HepG2 (cell line): ENCODE measurements around the gene NFIC. TPM values are rescaled to one million over a fixed set of nuclear protein-coding genes. Genes with fewer than 3 reads are reported as not detected.

Experiments used
- FOSL2 ChIP-seq: sonication (generic); formaldehyde crosslinking; IDR thresholded peaks from 2 replicates; pipeline ENCODE4 v1.4.0; 2020; ENCODE audit warnings: missing genetic modification reagents
- HMG20B ChIP-seq: conservative IDR thresholded peaks from 2 replicates; pipeline ENCODE4 v1.6.1; 2016; ENCODE audit warnings: missing genetic modification reagents, missing compliant biosample characterization
- JDP2 ChIP-seq: sonication (generic); formaldehyde crosslinking; IDR thresholded peaks from 2 replicates; pipeline ENCODE4 v1.8.1; 2022; ENCODE audit warnings: missing genetic modification reagents, borderline replicate concordance
- KIAA2018 ChIP-seq: sonication (generic); formaldehyde crosslinking; IDR thresholded peaks from 2 replicates; pipeline ENCODE4 v1.5.0; 2020; ENCODE audit warnings: mild to moderate bottlenecking, missing genetic modification reagents, borderline replicate concordance
- NRL ChIP-seq: sonication (generic); formaldehyde crosslinking; IDR thresholded peaks from 2 replicates; pipeline ENCODE4 v1.5.0; 2020; ENCODE audit warnings: missing genetic modification reagents, mild to moderate bottlenecking, moderate library complexity, borderline replicate concordance
- PCBP2 ChIP-seq: fragments of 200-400 bp; formaldehyde crosslinking; optimal IDR thresholded peaks from 2 replicates; pipeline ENCODE3; 2018; ENCODE audit warnings: low read length, low read depth; ENCODE audit not compliant: poor library complexity, severe bottlenecking
- PPARG ChIP-seq: conservative IDR thresholded peaks from 2 replicates; pipeline ENCODE4 v1.6.1; 2016; ENCODE audit warnings: missing biosample characterization, missing genetic modification reagents
- RFX1 ChIP-seq: fragments of 450-650 bp; IDR thresholded peaks from 2 replicates; pipeline ENCODE4 v1.6.1; 2017
- TCF12 ChIP-seq, 2 experiments: fragments of 450-650 bp in 1 of 2; sonication (generic) in 1 of 2; formaldehyde crosslinking in 1 of 2; IDR thresholded peaks; 2 replicates each; pipeline versions ENCODE4 v1.6.1 to v1.8.0; 2017 to 2022; ENCODE audit warnings: antibody characterized with exemption in 1 of 2, mild to moderate bottlenecking in 1 of 2, missing genetic modification reagents in 1 of 2, moderate library complexity in 1 of 2
- TCF7L2 ChIP-seq: IDR thresholded peaks from 2 replicates; pipeline ENCODE4 v1.6.1; 2011; ENCODE audit warnings: mild to moderate bottlenecking, low read depth, low read length, moderate library complexity
- TEAD3 ChIP-seq: optimal IDR thresholded peaks from 2 replicates; pipeline ENCODE3; 2016; ENCODE audit warnings: borderline replicate concordance
- YEATS4 ChIP-seq: sonication (generic); formaldehyde crosslinking; IDR thresholded peaks from 2 replicates; pipeline ENCODE4 v1.4.0; 2020; ENCODE audit warnings: missing genetic modification reagents, borderline replicate concordance
- ZFP1 ChIP-seq: IDR thresholded peaks from 2 replicates; pipeline ENCODE4 v1.6.1; 2016
- ZNF468 ChIP-seq: sonication (generic); formaldehyde crosslinking; IDR thresholded peaks from 2 replicates; pipeline ENCODE4 v1.8.0; 2022; ENCODE audit warnings: mild to moderate bottlenecking, moderate library complexity, missing genetic modification reagents
- ZNF546 ChIP-seq: sonication (generic); formaldehyde crosslinking; conservative IDR thresholded peaks from 2 replicates; pipeline ENCODE4 v1.8.1; 2023; ENCODE audit warnings: mild to moderate bottlenecking, missing genetic modification reagents
- ZNF549 ChIP-seq: sonication (generic); formaldehyde crosslinking; IDR thresholded peaks from 2 replicates; pipeline ENCODE4 v1.5.0; 2020; ENCODE audit warnings: missing genetic modification reagents
- ZNF550 ChIP-seq: sonication (generic); formaldehyde crosslinking; IDR thresholded peaks from 2 replicates; pipeline ENCODE4 v1.4.0; 2020; ENCODE audit warnings: mild to moderate bottlenecking, missing genetic modification reagents, borderline replicate concordance
- ZNF615 ChIP-seq: sonication (generic); formaldehyde crosslinking; IDR thresholded peaks from 2 replicates; pipeline ENCODE4 v1.5.0; 2020; ENCODE audit warnings: mild to moderate bottlenecking, missing genetic modification reagents, borderline replicate concordance
- ZNF782 ChIP-seq: sonication (generic); formaldehyde crosslinking; IDR thresholded peaks from 2 replicates; pipeline ENCODE4 v1.4.0; 2020; ENCODE audit warnings: missing genetic modification reagents, mild to moderate bottlenecking, borderline replicate concordance
- polyA plus RNA-seq, 8 experiments: library from polyadenylated mRNA; depleted of rRNA in 3 of 8; stranded (reverse) in 7 of 8; unstranded in 1 of 8; fragments of >200 nt; fragmentation: Illumina TruSeq in 4 of 8; extraction: Trizol in 4 of 8; gene quantifications; 2 replicates each; pipeline versions ENCODE4 v1.2.1 to v1.2.3, GENCODE V29; 2011 to 2016; ENCODE audit warnings: low read depth in 4 of 8, missing spikeins in 1 of 8, mixed read lengths in 1 of 8; ENCODE audit not compliant: insufficient read depth in 1 of 8
- total RNA-seq, 5 experiments: library from RNA; depleted of rRNA; stranded (reverse); fragments of >200 nt; fragmentation: Illumina TruSeq; extraction: Trizol; gene quantifications; 2 replicates each; pipeline ENCODE4 v1.2.3, GENCODE V29; 2016; ENCODE audit warnings: low read depth in 1 of 5
- TF ChIP-seq, protein P1 (sequence below): sonication (generic); formaldehyde crosslinking; IDR thresholded peaks from 2 replicates; pipeline ENCODE4 v1.4.0; 2020; ENCODE audit warnings: missing genetic modification reagents

Gene NFIC
- total and polyA plus RNA-seq, 2 of the 13 experiments (the other 11 are each of a cell fraction or from before 2014, with no cell fraction given) = 1.3 to 2.5 TPM

DNA sequence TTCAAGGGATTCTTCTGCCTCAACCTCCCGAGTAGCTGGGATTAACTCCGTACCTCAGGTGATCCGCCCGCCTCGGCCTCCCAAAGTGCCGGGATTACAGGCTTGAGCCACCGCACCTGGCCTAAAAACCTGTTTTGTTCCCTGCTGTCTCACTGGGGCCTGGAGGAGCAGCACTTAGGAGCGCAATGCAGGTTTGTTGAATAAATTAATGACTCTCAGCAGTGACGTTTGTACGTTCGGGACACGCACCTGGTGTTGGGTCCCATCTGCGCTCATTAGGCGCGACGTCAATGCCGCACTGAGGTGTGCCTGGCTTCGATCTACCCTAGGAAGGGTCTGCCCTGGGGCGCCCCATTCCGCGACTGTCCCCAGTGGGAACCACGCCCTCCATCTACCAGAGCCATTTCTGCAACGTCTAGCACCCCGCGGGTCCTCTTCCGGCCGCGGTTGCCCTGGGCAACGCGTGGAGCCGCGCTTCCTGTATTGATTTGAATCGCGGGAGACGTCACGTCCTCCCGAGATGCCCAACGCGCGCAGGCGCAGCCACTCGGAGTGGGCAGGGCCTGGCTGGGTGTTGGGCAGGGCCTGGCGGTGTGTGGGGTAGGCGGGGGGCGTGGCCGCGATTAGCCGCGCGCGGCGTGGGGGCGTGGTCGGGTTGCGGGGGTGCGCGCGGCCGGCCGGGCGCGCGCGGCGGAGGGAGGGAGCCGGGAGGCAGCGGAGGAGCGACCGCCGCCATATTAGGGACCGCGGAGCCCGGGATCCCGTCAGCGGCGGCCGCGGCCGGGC is 139.4 kb downstream of the NFIC start, which contains the start of gene FZR1 (continued):
- TF ChIP-seq KIAA2018 (no peak), NRL (CRISPR knock-in tag) (0 out of 2 replicates have a peak, but pooled peaks have one; percentile 52), PCBP2 (no peak), TCF12 (IDR thresholded peaks at IDR 0.05) (no peak), TCF12 (CRISPR knock-in tag; IDR thresholded peaks at IDR 0.05) (no peak), FOSL2 (CRISPR knock-in tag) (no peak), ZNF615 (no peak), ZNF549 (CRISPR knock-in tag) (no peak), TCF7L2 (no peak), RFX1 (peak; percentile 98), ZNF546 (no peak), ZNF782 (CRISPR knock-in tag) (no peak), YEATS4 (CRISPR knock-in tag) (peak; percentile 76; the same call in 1 of the 2 replicates), HMG20B (no peak), ZNF468 (CRISPR knock-in tag) (no peak), PPARG (CRISPR knock-in tag) (peak; percentile 61; the same call in 1 of the 2 replicates), TEAD3 (peak; percentile 63), ZNF550 (no peak), ZFP1 (CRISPR knock-in tag) (no peak), JDP2 (CRISPR knock-in tag) (no peak; the same call in 1 of the 2 replicates)
- TF ChIP-seq, protein P1, sequence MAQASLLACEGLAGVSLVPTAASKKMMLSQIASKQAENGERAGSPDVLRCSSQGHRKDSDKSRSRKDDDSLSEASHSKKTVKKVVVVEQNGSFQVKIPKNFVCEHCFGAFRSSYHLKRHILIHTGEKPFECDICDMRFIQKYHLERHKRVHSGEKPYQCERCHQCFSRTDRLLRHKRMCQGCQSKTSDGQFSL = no peak
